SK-N-SH treated with all-trans-retinoic acid at 6 μM for 48 hours (cell line): ENCODE results near the gene HELZ2.

Experiments used
- ATAC-seq: fragments of 200-7000 bp; cut with Tn5 transposase; 3 replicates; pipeline ENCODE4 v1.9.1; 2020; ENCODE audit warnings: mild to moderate bottlenecking, moderate library complexity
- ARNTL ChIP-seq: fragments of 450-650 bp; formaldehyde crosslinking; IDR thresholded peaks from 2 replicates; pipeline ENCODE4 v1.5.0; 2020; ENCODE audit warnings: low read depth, mild to moderate bottlenecking, moderate library complexity, borderline replicate concordance
- BACH2 ChIP-seq: fragments of 250-450 bp; sonication (Bioruptor Pico); IDR thresholded peaks from 2 replicates; pipeline ENCODE4 v1.9.0; 2021; ENCODE audit warnings: mild to moderate bottlenecking, borderline replicate concordance
- CREB5 ChIP-seq: fragments of 250-450 bp; sonication (Bioruptor Pico); IDR thresholded peaks from 2 replicates; pipeline ENCODE4 v1.5.1; 2020; ENCODE audit warnings: low read depth, mild to moderate bottlenecking, moderate library complexity
- CSDC2 ChIP-seq: fragments of 250-450 bp; sonication (Bioruptor Pico); IDR thresholded peaks from 2 replicates; pipeline ENCODE4 v1.5.0; 2020; ENCODE audit warnings: mild to moderate bottlenecking, moderate library complexity
- CSRNP3 ChIP-seq: fragments of 250-450 bp; sonication (Bioruptor Pico); IDR thresholded peaks from 2 replicates; pipeline ENCODE4 v1.5.1; 2021; ENCODE audit warnings: mild to moderate bottlenecking, moderate library complexity
- ESRRG ChIP-seq: fragments of 250-450 bp; sonication (Bioruptor Pico); IDR thresholded peaks from 2 replicates; pipeline ENCODE4 v1.6.1; 2021; ENCODE audit warnings: mild to moderate bottlenecking
- GLIS3 ChIP-seq: fragments of 250-450 bp; sonication (Bioruptor Pico); IDR thresholded peaks from 2 replicates; pipeline ENCODE4 v1.5.0; 2020; ENCODE audit warnings: mild to moderate bottlenecking, moderate library complexity
- ISL1 ChIP-seq: fragments of 250-450 bp; sonication (Bioruptor Pico); IDR thresholded peaks from 2 replicates; pipeline ENCODE4 v2.1.2; 2022; ENCODE audit warnings: mild to moderate bottlenecking, moderate library complexity
- OSR1 ChIP-seq: fragments of 250-450 bp; sonication (Bioruptor Pico); IDR thresholded peaks from 2 replicates; pipeline ENCODE4 v1.8.0; 2022; ENCODE audit warnings: moderate library complexity, mild to moderate bottlenecking, inconsistent platforms
- PATZ1 ChIP-seq: fragments of 250-450 bp; sonication (Bioruptor Pico); IDR thresholded peaks from 2 replicates; pipeline ENCODE4 v1.8.0; 2020; ENCODE audit warnings: mild to moderate bottlenecking, moderate library complexity, borderline replicate concordance
- POU6F1 ChIP-seq: fragments of 250-450 bp; sonication (Bioruptor Pico); IDR thresholded peaks from 2 replicates; pipeline ENCODE4 v1.8.0; 2021; ENCODE audit warnings: low read depth, mild to moderate bottlenecking, moderate library complexity, borderline replicate concordance
- PPARA ChIP-seq: fragments of 250-450 bp; sonication (Bioruptor Pico); IDR thresholded peaks from 2 replicates; pipeline ENCODE4 v1.5.0; 2020; ENCODE audit warnings: mild to moderate bottlenecking, borderline replicate concordance
- RARB ChIP-seq: fragments of 250-450 bp; sonication (Bioruptor Pico); IDR thresholded peaks from 2 replicates; pipeline ENCODE4 v1.8.0; 2021; ENCODE audit warnings: mild to moderate bottlenecking, moderate library complexity
- SNAI2 ChIP-seq: fragments of 250-450 bp; sonication (Bioruptor Pico); IDR thresholded peaks from 2 replicates; pipeline ENCODE4 v1.5.0; 2020; ENCODE audit warnings: mild to moderate bottlenecking, moderate library complexity
- TCF4 ChIP-seq: fragments of 250-450 bp; sonication (Bioruptor Pico); IDR thresholded peaks from 2 replicates; pipeline ENCODE4 v1.8.0; 2021; ENCODE audit warnings: mild to moderate bottlenecking, moderate library complexity, borderline replicate concordance
- TOX ChIP-seq: fragments of 250-450 bp; sonication (Bioruptor Pico); IDR thresholded peaks from 2 replicates; pipeline ENCODE4 v1.8.0; 2021; ENCODE audit warnings: mild to moderate bottlenecking, moderate library complexity, borderline replicate concordance
- TSHZ2 ChIP-seq: fragments of 250-450 bp; sonication (Bioruptor Pico); IDR thresholded peaks from 2 replicates; pipeline ENCODE4 v1.5.0; 2020; ENCODE audit warnings: mild to moderate bottlenecking, moderate library complexity
- ZC3H10 ChIP-seq: fragments of 250-450 bp; sonication (Bioruptor Pico); IDR thresholded peaks from 2 replicates; pipeline ENCODE4 v1.5.1; 2021; ENCODE audit warnings: mild to moderate bottlenecking, moderate library complexity
- ZFP3 ChIP-seq: fragments of 250-450 bp; sonication (Bioruptor Pico); IDR thresholded peaks from 2 replicates; pipeline ENCODE4 v1.5.0; 2020; ENCODE audit warnings: mild to moderate bottlenecking, moderate library complexity
- ZFP30 ChIP-seq: fragments of 450-650 bp; formaldehyde crosslinking; IDR thresholded peaks from 2 replicates; pipeline ENCODE4 v1.5.0; 2022; ENCODE audit warnings: mild to moderate bottlenecking, moderate library complexity
- ZNF565 ChIP-seq: fragments of 450-650 bp; formaldehyde crosslinking; conservative IDR thresholded peaks from 2 replicates; pipeline ENCODE4 v1.5.0; 2020; ENCODE audit warnings: low read depth, mild to moderate bottlenecking, moderate library complexity
- ZNF70 ChIP-seq: fragments of 450-650 bp; formaldehyde crosslinking; IDR thresholded peaks from 2 replicates; pipeline ENCODE4 v1.5.0; 2020; ENCODE audit warnings: mild to moderate bottlenecking, moderate library complexity
- ZNF8 ChIP-seq: fragments of 450-650 bp; formaldehyde crosslinking; IDR thresholded peaks from 2 replicates; pipeline ENCODE4 v1.5.0; 2020; ENCODE audit warnings: mild to moderate bottlenecking, moderate library complexity

HELZ2 gene

GRCh38 chr20:63540417-63541186 is 33.4 kb downstream of the HELZ2 start:
- TF ChIP-seq TOX (no peak), CSDC2 (no peak), GLIS3 (no peak), ZFP30 (no peak), BACH2 (CRISPR knock-in tag) (no peak), RARB (CRISPR knock-in tag) (no peak), ZFP3 (CRISPR knock-in tag) (no peak), ARNTL (no peak), POU6F1 (CRISPR knock-in tag) (no peak), PPARA (CRISPR knock-in tag) (no peak), TCF4 (CRISPR knock-in tag) (no peak), ISL1 (CRISPR knock-in tag) (no peak), ZC3H10 (CRISPR knock-in tag) (no peak), PATZ1 (CRISPR knock-in tag) (no peak), ESRRG (CRISPR knock-in tag) (no peak), SNAI2 (CRISPR knock-in tag) (no peak), ZNF565 (CRISPR knock-in tag) (no peak), ZNF70 (CRISPR knock-in tag) (no peak), CSRNP3 (no peak)
- TF ChIP-seq, all 23 proteins: peak for 0
- ATAC-seq, result no peak

- no peak for ATAC-seq
- TF ChIP-seq ISL1 (CRISPR knock-in tag), result no peak
- TF ChIP-seq CSDC2, result no peak
- no peak for TF ChIP-seq PATZ1 (CRISPR knock-in tag)
- TF ChIP-seq ESRRG (CRISPR knock-in tag), result no peak
- no peak for TF ChIP-seq ZNF8 (CRISPR knock-in tag)
- TF ChIP-seq CSRNP3, result no peak
- TF ChIP-seq CREB5 (CRISPR knock-in tag), result no peak
- TF ChIP-seq TSHZ2 (CRISPR knock-in tag), result no peak
- no peak for TF ChIP-seq ZNF565 (CRISPR knock-in tag)
- TF ChIP-seq ARNTL, result no peak
- no peak for TF ChIP-seq TOX
- TF ChIP-seq ZNF70 (CRISPR knock-in tag), result no peak
- no peak for TF ChIP-seq POU6F1 (CRISPR knock-in tag)
- no peak for TF ChIP-seq SNAI2 (CRISPR knock-in tag)
- no peak for TF ChIP-seq RARB (CRISPR knock-in tag)
- TF ChIP-seq OSR1 (CRISPR knock-in tag), result no peak
Measured at GRCh38 chr20:63539441-63540370, 34.3 kb downstream of the HELZ2 start.
